Islet precursor cell (in vitro differentiated cells): ENCODE results near the gene RAD9A.

Experiments
- DNase-seq: peaks from one replicate; pipeline ENCODE4 v3.0.0-alpha.2; 2018

The RAD9A gene

DNA sequence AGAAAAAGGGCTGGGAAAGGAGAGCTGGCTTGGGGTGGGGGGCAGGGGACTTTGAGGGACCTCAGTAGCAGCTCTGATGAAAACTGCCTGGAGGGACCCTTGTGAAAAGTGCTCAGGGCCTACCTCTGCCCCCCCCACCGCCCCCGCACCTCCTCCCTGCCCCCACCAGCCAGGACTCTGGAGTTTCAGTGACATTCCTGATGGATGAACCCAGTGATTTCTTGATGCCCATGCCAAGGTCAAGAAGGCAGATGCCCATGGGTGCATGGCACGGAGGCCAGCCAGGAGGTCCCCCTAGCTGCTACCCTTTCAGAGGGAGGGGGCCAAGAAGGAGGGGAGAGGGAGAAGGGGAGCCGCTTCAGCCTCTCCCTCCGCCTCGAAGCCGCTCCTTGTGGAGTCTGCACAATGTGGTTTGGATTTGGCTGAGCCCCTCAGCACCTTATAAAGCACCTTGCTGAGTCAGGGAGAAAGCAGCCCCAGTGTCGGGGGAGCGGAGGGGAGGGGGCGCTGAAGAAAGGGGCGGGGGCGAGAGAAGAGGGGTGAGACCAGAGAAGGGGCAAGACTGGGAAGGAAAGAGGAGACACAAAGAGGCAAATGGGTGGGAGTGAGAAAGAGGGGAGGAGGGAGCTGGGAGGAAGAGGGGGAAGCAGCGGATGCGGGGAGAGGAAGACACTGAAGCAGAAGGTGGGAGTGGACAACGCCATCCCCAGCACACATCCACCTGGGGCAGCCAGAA is 16.3 kb upstream of the RAD9A start:
- DNase-seq: no peak

GRCh38 chr11:67376063-67376820 is 15.5 kb upstream of the RAD9A start:
- DNase-seq: no peak

GRCh38 chr11:67376873-67377808 is 14.6 kb upstream of the RAD9A start:
- peak; percentile 46 for DNase-seq

DNA sequence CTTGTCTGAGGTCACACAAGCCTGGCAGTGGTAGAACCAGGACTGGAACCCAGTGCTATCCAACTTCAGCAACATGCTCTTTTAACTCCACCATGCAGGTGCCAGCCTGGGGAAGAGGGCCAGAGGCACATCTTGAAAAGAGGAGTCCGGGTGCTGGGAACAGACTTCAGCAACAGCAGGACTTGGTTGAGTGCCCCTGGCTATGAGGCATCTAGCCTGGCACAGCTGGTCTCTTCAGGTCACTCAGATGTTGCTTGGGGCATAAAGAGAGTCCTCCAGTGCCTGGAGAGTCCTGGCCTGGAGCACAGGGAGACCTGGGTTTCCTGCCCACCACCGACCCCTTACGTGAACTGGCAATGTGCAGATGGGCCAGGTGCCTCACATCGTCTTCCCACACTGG is 13.2 kb upstream of the RAD9A start:
- no peak for DNase-seq

GRCh38 chr11:67379061-67380058 is 12.4 kb upstream of the RAD9A start:
- DNase-seq: no peak

GRCh38 chr11:67381244-67381972 is 10.4 kb upstream of the RAD9A start:
- DNase-seq: no peak

DNA sequence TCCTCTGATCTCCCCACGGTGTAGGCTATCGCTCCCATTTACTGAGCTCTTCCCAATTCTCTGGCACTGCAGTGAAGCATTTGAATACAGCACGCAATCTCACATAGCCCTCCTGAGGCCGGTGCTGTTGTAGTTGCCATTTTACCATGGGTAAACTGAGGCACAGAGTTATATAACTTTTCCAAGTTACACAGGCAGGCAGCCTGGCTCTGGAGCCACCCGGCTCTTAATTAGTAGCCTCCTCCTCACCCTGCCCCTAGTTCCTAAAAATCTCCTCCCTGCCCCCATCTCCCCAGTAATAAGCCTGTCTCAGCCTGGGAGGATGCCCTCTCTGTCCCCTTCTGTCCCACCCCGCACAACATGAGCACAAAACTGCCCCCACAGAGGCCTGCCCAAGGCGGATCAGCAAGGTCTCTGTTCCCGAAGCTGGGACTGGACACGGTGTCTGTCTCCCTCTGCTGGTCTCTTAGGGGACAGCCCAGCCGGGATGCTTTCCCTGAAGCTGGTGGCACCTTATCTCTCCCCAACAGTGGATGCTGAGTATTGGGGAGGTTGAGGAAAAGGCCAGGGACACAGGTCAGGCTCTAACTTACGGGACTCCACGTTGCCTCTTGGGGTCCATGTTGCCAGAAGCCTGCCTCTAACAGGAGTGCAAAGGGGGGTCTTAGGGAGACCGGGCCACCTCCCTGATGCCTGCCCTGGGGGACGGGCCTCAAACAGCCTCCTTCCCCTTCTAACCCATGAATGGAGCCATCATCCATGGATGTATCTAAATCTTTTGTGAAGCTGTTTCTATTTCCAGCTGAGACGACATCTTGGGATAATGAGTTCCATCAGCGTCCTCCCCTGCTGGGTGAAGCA is 9.3 kb upstream of the RAD9A start:
- peak; percentile 91 for DNase-seq

- no peak for DNase-seq
These were observed 6.9 kb upstream of the RAD9A start for GRCh38 chr11:67384851-67385366.

DNA sequence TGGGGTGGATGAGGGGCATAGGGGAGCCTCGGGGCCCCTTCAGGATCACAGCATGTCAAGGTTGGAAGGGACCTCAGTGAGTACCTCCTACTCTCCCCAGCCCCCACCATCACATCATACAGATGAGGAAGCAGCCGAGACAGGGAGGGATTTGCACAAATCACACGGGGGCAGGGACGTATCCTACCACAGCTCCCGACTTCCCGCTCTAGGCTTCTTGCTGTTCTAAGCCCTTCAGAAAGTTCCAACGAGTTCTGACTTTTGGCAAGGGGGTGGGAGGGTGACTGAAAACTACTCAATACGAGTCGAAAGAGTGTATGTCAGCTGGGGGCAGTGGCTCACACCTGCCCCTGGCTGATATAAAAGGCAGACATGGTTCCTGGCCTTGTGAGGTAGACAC is 4.7 kb upstream of the RAD9A start:
- no peak for DNase-seq

- no peak for DNase-seq
These were observed 4.3 kb upstream of the RAD9A start for GRCh38 chr11:67387518-67387917.

DNA sequence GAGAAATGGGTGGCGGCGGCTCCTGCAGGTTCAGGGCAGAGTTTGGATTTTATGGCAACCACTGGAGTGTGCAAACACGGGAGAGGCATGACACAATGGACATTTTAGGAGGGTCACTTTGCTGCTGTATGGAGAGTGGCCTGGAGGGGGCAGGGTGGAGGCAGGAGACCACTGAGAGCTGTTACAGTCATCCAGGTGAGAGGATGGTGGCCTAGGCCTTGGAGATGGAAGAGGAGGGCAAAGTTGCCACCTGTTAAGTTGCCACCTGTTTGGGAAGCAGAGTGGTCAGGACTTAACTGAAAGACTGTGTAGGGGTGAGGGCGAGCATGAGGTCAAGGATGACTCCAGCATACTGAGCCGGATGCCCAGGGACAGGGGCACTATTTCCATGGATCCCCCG is 2.3 kb upstream of the RAD9A start:
- DNase-seq: peak; percentile 82

DNA sequence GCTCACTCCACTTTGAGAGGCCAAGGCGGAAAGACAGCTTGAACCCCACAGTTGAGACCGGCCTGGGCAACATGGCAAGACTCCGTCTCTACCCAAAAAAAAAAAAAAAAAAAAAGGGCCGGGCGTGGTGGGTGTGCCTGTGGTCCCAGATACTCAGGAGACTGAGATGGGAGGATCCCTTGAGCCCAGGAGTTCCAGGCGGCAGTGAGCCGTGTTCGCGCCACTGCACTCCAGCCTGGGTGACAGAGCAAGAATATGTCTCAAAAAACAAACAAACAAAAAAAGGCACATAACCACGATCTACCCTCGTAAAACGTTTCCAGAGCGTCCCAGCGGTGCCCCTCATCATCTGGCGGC is 861 bp upstream of the RAD9A start:
- DNase-seq: no peak

DNA sequence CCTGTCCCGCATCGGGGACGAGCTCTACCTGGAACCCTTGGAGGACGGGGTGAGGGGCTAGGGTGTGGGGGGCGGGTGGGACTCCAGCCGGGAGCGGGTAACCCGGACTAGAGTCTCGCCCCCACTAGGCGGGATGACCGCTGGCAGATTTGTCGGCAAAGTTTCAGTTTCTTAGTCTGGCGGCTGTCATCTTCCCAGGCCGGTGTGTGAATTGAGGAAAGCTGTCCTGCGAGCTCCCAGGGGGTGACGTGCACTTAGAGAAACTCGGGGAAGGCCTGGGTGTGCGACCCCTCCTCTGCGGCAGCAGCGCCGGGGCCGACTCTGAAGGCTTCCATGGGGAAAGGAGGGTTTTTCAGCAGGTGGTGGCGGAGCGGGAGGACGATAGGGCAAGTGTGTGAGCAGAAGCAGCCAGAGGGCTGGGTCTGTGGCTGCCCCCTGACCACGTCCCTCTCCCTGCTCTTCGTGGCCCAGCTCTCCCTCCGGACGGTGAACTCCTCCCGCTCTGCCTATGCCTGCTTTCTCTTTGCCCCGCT is 463 bp downstream of the RAD9A start:
- DNase-seq: no peak

GRCh38 chr11:67393437-67393836 is 1.7 kb downstream of the RAD9A start:
- DNase-seq: no peak

GRCh38 chr11:67393990-67394389 is 2.2 kb downstream of the RAD9A start:
- DNase-seq: no peak

DNA sequence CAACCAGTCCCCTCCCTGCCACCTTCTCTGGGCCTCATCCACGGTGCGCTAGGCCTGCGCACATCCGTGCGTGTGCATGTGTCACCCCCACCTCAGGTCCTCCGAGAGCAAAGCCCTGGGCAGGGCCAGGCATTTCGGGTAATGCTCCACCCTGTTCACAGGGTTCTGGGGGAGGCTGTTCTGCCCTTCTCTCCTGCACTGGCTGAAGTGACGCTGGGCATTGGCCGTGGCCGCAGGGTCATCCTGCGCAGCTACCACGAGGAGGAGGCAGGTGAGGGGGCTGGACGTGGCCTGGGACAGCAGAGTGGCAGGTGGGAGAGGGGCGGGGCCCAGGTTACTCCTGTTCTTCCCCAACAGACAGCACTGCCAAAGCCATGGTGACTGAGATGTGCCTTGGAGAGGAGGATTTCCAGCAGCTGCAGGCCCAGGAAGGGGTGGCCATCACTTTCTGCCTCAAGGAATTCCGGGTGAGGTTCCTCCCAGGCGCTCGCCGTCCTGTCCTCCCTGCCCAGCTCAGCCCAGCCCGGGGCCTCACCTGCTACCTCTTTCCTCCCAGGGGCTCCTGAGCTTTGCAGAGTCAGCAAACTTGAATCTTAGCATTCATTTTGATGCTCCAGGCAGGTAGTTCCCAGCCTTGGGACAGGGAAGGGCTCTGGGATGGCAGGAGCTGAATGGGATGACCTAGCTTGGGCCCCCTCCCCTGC is 3.9 kb downstream of the RAD9A start:
- DNase-seq: no peak

GRCh38 chr11:67396259-67396581 is 4.4 kb downstream of the RAD9A start:
- DNase-seq: no peak

- no peak for DNase-seq
These were observed 5.0 kb downstream of the RAD9A start for GRCh38 chr11:67396587-67397389.

DNA sequence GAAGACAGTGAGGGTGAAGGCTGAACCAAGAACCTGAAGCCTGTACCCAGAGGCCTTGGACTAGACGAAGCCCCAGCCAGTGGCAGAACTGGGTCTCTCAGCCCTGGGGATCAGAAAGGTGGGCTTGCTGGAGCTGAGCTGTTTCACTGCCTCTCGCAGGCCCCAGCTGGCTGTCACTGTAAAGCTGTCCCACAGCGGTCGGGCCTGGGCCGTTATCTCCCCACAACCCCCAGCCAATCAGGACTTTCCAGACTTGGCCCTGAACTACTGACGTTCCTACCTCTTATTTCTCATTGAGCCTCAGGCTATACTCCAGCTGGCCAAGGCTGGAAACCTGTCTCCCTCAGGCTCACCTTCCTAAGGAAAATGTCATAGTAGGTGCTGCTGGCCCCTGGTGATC is 5.8 kb downstream of the RAD9A start:
- DNase-seq: no peak
